Raji (cell line): ENCODE data around the gene MRPS10.
A peak's percentile ranks its signal among the peaks of the same experiment; 100 is the strongest.

Experiments used
- POLR2A ChIP-seq: IDR thresholded peaks from 2 replicates; pipeline ENCODE4 v1.6.1; 2011; ENCODE audit warnings: low read depth, low read length, control low read depth; ENCODE audit not compliant: insufficient read depth

The MRPS10 gene

DNA sequence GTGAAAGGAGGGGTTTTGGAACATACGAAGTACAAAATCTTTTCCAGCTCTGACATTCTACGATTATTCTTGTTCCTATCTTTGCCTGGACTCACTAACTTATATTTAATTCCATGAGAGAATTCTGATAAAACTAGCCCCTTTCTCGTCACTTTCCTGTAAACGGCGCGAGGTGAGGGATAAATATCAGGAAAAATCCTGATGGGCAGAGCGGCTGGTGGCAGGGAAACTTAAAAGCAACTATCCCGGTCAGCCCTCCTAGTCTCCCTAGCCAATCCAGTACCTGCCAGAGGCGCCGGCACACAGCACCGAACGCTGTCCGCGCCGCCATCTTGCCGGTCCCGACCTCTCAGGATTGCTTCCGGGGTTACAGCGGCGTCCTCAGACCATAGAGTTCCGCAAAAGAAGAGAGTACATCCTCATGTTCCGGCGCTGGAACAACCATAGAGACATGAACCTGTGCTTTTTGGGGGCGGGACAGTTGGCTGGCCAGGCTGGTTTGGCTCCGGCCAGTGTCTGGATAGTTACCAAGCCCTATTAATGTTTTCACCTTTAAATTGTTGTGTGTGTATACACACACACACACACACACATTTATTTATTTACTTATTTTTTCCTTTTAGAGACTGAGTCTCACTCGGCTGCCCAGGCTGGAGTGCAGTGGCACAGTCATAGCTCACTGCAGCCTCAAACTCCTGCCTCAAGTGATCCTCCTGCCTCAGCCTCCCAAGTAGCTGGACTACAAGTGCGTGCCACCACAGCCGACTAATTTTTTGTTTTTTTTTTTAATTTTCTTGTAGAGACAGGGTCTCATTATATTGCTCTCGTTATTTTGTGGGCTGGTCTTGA lies at the start of gene MRPS10:
MRPS10 (minus strand) TSS at position 343 of the 849 bp plus-strand sequence; CDS start at position 331, 12 bp downstream.
- TF ChIP-seq POLR2A = peak; percentile 90

- TF ChIP-seq POLR2A = no peak
Measured at GRCh38 chr6:42266538-42266937, 48.9 kb upstream of the MRPS10 start.

- TF ChIP-seq POLR2A = no peak
Measured at GRCh38 chr6:42264852-42265390, 47.3 kb upstream of the MRPS10 start.

DNA sequence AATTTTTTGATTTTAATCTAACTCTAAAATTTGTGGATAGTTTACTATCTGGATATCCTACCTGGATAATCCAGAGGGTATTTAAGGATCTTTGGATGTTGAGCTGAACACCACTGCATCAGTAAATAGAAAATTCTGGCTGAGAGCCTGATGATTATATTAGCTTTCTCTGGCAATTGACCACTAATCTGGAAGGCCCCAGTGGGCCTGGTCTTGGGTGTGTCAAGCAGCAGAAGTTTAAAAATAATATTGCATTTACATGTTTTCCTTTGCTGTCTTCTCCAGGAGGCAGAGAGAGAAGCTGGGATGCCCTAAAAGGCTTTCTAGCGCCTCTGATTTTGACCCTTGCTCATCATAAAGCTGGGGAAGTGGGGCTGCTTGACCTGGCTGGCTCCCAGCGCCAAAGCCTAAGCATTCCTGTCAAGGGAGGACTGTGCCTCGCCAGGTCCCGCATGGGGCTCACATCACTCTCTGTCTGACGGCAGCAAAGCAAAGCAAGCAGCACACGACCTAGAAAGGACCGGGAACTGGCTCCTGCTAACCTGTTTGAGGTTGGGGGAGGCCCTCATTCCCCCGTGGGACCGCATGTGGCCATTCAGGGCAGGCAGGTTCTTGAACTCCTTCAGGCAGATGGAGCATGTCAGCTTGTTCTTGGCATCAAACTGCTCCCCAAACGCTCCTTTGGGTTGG lies 46.6 kb upstream of the MRPS10 start:
- no peak for TF ChIP-seq POLR2A

DNA sequence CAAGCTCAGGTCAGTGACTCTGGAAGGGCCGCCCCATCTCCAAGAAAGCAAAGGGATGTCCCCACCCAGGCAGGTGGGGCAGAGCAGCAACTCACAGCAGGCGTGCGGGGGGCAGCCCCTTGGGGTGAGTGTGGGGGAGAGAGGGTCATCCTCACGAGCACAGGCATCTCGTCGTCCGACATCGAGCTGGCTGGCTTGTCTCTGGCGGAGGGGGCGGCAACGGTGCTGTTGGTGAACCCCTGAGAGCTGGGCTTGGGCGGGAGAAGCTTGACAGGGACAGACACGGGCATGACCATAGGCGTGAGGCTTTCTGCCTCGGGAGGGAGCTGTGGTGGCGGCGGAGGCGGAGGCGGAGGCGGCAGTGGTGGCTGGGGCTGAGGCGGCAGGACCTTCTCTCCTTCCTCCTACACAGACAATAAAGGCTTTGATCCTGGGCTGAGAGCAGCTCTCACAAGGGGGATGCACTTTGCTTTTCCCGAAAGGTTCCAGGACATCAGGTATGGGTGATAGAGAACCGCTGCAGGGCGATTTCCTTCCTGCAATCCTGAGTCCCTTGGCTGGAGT lies 45.6 kb upstream of the MRPS10 start:
- no peak for TF ChIP-seq POLR2A

- no peak for TF ChIP-seq POLR2A
Measured at GRCh38 chr6:42260972-42261371, 43.3 kb upstream of the MRPS10 start.

GRCh38 chr6:42260396-42260888 lies 42.8 kb upstream of the MRPS10 start:
- no peak for TF ChIP-seq POLR2A

DNA sequence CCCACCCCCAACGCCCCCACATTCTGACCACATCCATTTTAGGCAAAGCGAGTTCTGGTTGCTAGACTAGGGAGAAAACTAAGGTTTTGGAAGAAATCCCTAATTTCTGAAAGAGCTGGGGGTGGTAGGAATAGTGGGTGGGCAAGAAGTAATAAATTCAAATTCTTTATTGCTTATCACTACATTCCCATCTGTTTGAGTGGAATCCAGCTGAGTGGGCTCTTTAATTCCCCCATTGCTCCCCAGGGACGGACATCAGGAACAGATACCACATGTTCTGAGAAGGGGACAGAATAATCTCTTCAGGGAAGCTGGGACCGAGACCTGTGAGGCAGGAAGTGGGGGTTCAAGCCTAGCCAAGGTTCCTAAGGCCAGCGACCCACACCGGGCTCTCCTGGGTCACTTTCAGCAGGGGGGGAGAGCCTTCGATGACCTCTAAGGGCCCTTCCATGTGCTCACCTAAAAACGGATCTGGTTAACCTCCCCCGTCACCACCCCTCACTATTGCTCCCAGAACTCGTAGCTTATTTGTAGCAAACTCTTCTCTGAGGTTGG lies 42.3 kb upstream of the MRPS10 start:
- TF ChIP-seq POLR2A = no peak

DNA sequence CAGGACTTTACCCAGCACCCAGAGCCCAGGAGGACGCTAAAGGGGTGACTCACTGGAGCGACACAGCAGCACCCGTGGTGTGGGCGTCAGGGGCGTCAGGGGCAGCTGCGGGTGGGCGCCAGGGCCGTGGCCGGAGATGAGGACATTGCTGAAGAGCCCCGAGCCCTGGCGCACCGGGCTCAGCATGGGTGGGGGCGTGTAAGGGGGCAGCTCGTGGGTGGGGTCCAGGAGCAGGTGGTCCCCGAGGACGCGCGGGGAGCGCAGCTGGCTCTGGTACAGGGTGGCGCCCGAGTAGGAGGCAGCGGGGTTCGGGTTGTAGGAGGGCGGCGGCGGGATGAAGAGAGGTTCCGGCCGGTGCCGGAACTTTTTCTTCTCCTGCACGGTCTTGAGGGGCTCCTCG lies 41.6 kb upstream of the MRPS10 start:
- TF ChIP-seq POLR2A = no peak

DNA sequence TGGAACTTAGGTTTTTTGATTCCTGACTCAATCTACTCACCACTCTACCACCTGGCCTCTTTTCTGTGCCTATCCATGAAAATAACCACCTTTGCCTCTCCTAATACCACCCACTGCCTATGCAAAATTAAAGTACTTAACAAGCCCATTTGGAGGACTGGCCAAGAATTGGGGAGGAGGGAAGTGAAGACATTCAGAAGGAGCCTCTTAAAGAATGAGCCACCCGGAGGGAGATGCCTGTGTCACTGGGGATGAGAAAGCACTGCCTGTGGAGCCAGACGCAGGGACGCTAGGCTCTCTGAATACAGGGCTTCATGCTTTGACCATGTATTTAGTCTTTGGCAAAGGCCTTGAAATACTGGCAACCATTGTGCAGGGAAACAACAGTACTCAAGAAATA lies 40.0 kb upstream of the MRPS10 start:
- TF ChIP-seq POLR2A = no peak

- no peak for TF ChIP-seq POLR2A
Measured at GRCh38 chr6:42257063-42257462, 39.4 kb upstream of the MRPS10 start.

GRCh38 chr6:42255050-42255449 lies 37.4 kb upstream of the MRPS10 start:
- TF ChIP-seq POLR2A = no peak

DNA sequence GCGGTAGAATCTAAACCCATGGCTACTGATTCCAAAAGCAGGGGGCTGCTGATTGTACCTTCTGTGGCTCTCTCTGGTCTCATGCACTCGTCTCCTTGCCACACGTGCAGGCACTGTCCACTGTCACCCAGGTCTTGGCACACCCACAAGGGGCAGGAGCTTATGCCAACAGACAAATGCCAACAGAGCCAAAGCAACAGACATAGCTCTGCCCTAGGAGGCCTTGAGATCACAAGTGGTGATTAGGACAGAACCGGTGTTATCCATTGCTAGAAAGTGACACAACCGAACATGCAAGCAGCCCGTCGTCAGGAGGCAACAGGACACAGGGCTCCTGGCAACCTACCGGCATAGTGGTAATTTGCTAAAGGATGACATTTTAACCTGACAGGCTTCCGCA lies 36.8 kb upstream of the MRPS10 start:
- TF ChIP-seq POLR2A = no peak

DNA sequence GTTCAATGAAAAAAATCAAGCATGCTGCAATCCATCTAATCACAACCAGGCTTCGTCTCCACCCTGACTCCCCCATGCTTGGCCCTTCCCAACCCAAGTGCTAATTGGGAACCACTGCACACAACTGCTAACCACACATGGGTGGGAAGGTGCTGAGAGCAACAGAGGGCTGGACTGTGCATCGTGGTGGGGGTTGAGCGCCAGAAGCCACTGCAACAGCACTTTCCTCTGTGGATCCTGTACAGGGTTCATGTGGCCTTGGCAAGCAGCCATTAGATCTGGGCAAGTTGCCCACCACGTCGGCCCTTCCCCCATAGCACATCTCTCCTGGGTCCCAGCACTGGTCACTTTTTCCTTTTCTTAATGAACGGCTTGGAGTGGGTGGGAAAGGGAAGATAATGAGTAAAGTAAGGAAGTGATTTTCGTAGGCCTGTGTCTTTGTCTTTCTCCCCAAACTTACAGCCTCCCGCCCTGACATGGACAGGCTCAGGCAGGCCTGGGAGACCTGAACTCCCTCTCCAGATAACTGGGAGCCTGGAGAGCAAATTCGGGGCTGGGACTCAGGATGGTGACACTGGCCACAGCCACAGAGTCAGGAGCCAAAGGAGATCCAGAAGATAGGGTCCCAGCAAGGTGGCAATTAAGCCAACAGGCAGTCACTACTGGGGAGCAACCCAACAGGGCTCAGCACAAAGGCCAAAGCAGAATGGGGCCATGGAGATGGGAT lies 34.4 kb upstream of the MRPS10 start:
- no peak for TF ChIP-seq POLR2A

DNA sequence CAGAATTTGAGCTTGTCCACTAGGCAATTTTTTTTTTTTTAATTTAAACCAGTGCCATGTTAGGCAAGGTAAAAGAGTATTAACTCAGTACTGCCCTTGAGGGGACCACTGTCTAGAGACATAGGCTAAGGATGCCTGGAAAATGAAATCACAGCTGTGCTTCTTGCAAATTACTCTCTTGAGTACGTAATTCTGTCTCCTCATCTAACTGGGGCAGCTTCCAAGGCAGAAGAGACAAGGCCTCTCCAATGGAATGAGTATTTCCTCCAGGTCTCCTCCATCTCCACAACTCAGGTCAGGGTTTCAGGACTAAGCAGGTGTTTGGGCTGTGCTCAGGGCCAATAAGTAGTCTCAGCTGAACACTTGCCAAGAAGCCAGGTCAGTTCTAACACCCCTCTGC lies 33.8 kb upstream of the MRPS10 start:
- no peak for TF ChIP-seq POLR2A

DNA sequence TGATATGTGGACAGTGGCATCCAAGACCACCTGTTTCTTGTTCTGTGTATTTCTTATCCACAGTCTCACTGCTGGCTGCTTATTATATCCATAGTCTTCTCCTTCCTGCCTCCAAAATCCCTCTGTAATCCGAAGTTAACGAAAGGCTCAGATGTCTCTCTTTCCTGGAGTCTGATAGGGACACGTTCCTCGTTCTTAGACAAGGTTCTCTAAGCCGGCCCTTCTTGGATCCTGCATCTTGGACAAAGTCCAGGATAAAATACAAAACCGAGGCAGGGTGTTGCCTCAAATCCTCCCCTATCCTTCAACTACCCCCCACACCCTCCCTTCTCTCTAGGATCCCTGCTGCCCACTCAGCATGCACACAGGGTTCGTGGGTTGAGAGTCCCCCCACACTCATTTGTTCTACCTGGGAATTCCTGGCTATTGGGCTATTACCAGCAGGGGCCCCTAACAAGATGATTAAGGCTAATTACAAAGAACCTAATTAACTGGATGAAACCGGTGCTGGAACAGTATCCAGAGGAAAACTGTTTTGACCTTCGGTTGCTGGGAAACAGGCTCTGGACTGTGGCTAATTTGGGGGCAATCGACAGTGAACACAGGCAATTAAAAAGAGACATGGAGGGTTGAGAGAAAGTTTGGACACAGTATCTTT lies 32.7 kb upstream of the MRPS10 start:
- TF ChIP-seq POLR2A = no peak
